AG04450 (cell line): ENCODE measurements around the gene MMP21. TPM values are rescaled to one million over a fixed set of nuclear protein-coding genes. Genes with fewer than 3 reads are reported as not detected.

Source experiments
- CTCF ChIA-PET: fragments of 300-600, 350-600 bp; formaldehyde crosslinking; extraction: SDS; loops from one replicate; lab custom pipeline; 2022; ENCODE audit warnings: antibody characterized with exemption, inconsistent platforms; lab: Charles Lee
- POLR2A ChIA-PET: fragments of 350-600 bp; formaldehyde crosslinking; extraction: SDS; loops from one replicate; lab custom pipeline; 2021; ENCODE audit warnings: antibody characterized with exemption, inconsistent platforms; lab: Yijun Ruan, JAX
- DNase-seq: peaks from one replicate; pipeline ENCODE4 v3.0.0-alpha.2; 2011; ENCODE audit warnings: low read depth, low spot score
- H3K27ac ChIP-seq: one replicate; pipeline ENCODE4 v1.5.1; 2012; ENCODE audit warnings: low read depth, low read length, control low read depth
- H3K27me3 ChIP-seq: one replicate; pipeline ENCODE4 v1.6.0; 2012; ENCODE audit warnings: low read length; ENCODE audit not compliant: control insufficient read depth, insufficient read depth
- H3K4me3 ChIP-seq: 2 replicates; pipeline ENCODE4 v1.5.1; 2011; ENCODE audit warnings: mild to moderate bottlenecking, low read depth, low read length, control low read depth
- H3K9me3 ChIP-seq: 2 replicates; pipeline ENCODE4 v1.5.1; 2012; ENCODE audit warnings: low read length; ENCODE audit not compliant: control insufficient read depth, insufficient read depth
- CTCF ChIP-seq: IDR thresholded peaks from 2 replicates; pipeline ENCODE4 v1.5.1; 2011; ENCODE audit warnings: low read depth, low read length, control low read depth, inconsistent platforms
- polyA plus RNA-seq: library from polyadenylated mRNA; depleted of rRNA; stranded (reverse); fragments of >200 nt; gene quantifications from 2 replicates; pipeline ENCODE4 v1.2.3, GENCODE V29; 2011

Gene MMP21
- polyA plus RNA-seq, 1 experiment: 0.07 TPM

DNA sequence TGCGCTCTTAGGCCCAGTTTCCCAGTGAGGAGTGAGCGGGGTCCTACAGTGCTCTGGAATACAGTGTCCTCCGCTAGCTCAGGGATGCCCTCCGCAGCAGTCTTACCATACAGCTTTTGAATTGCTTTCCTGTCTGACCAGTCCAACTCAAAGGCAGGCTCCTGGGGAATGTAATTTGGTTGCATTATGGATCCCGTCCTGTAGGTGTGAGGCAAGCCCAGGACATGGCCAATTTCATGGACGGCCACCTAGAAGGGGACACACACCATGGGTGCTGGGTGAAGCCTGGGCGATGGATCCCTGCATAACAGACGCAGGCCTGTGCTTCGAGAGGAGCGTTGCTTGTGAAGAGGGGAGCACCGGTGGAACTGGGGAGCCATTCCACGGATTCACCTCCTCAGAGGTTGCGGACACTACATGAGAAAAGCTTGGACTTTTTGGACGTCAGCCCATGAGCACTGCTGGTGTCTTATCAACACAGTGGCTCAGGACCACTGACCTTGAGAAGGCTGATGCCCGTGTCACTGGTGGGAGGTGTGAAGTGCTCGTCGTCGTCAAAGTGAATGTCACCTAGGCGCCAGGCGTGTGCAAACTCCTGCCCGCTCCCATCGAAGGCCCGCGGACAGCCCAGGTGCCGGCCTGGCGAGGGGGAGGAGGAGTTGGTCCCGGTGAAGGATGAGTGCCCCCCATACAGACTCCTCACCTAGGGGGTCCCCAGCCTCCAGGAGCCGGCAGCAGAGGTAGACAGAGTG is 3.3 kb downstream of the MMP21 start:
- Histone ChIP-seq H3K27ac (no peak overlapping the region), H3K27me3 (peaks cover 12% of the 10 kb centered on the region), H3K9me3 (peaks cover 4% of the 10 kb centered on the region; the same call in 1 of the 2 replicates), H3K4me3 (no peak overlapping the region)
- CTCF ChIA-PET: no interaction called here
- DNase-seq: no peak
- POLR2A ChIA-PET: interaction anchor here (0.6 kb wide), 1 partner anchor 54 kb away, joined by 3 read pairs; no protein-coding TSS in a partner anchor
- TF ChIP-seq CTCF: no peak

GRCh38 chr10:125770844-125771243 is 4.8 kb downstream of the MMP21 start:
- Histone ChIP-seq H3K4me3 (no peak overlapping the region), H3K27ac (no peak overlapping the region), H3K9me3 (peaks cover 4% of the 10 kb centered on the region; the same call in 1 of the 2 replicates), H3K27me3 (peaks cover 5% of the 10 kb centered on the region)
- TF ChIP-seq CTCF: no peak
- ChIA-PET POLR2A (no interaction called here), CTCF (interaction anchor here (0.7 kb wide), 1 partner anchor 181 kb away, joined by 3 read pairs; no protein-coding TSS in a partner anchor)
- no peak for DNase-seq

- ChIA-PET POLR2A (no interaction called here), CTCF (no interaction called here)
- Histone ChIP-seq H3K27ac (no peak overlapping the region), H3K4me3 (no peak overlapping the region), H3K9me3 (no peaks in the 10 kb centered on the region; the same call in 1 of the 2 replicates), H3K27me3 (no peaks in the 10 kb centered on the region)
- no peak for TF ChIP-seq CTCF
- no peak for DNase-seq
Observed at GRCh38 chr10:125769175-125769574, 6.4 kb downstream of the MMP21 start.

DNA sequence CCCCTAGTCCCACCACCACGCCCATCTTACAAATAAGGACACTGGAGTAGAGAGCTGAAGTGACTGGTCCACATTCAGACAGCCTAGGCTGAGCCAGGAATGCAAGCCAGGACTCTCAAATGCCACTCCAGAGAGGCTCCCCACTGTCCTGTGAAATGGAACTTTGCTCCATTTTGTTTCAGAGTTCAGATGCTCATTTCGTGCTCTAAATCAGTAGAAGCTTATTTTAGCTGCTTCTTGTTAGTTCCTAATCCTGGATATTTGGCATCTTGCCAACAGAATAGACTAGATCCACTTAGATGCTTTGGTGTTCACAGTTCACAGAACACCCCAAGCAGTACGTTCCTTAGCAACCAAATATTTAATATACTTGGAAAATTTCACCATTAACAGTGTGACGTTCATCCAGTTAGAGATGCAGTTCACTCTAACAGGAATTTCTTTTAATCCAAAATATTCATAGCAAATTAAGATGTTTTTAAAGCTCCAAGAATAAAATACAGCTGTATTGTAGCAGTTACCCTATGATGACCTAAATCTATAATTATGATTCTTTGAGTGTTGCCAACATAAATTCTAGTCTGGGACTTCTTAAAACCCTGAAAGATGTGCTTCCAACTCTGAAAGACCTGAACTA is 7.3 kb downstream of the MMP21 start:
- H3K27me3 ChIP-seq: no peaks in the 10 kb centered on the region
- H3K27ac ChIP-seq: no peak overlapping the region
- H3K9me3 ChIP-seq: no peaks in the 10 kb centered on the region; the same call in 1 of the 2 replicates
- DNase-seq: no peak
- no peak for TF ChIP-seq CTCF
- ChIA-PET CTCF (no interaction called here), POLR2A (interaction anchor here (0.6 kb wide), 1 partner anchor 15 kb away, joined by 5 read pairs; no protein-coding TSS in a partner anchor)
- H3K4me3 ChIP-seq: no peak overlapping the region

DNA sequence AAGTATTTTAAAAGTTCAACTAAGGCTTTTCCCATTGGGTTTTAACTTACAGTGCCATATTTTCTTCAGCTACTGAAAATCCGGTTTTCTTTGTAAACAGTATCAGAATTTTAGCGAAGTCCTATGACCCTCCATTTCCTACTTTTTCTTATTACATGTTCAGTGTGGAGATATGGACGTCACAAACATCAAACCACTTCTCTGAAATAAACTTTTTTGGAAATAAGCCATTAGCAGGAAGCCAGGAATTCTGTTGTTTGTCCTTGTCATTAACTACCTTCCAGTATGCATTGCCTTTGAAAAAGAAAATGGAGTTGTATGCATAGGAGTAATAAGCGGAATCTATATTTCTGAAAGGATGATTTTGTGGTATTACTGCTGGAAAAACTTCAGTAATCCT is 9.1 kb downstream of the MMP21 start:
- CTCF ChIA-PET: no interaction called here
- H3K9me3 ChIP-seq: no peaks in the 10 kb centered on the region; the same call in 1 of the 2 replicates

More for the DNA sequence above, 9.1 kb downstream of the MMP21 start:
- Histone ChIP-seq H3K27ac (no peak overlapping the region), H3K4me3 (no peak overlapping the region), H3K27me3 (no peaks in the 10 kb centered on the region)
- no peak for DNase-seq
- POLR2A ChIA-PET: no interaction called here
- no peak for TF ChIP-seq CTCF
